HG02840 (cell line): Measurements from ENCODE around the gene GBP4.
"Not testable (repeated sequence)": the region's sequence is repeated elsewhere in the genome, so short reads cannot be mapped to it uniquely, and the experiment has no call there.

Source experiments
- ATAC-seq: cut with Tn5 transposase; IDR thresholded peaks from one replicate; pipeline ENCODE4 v1.9.1; 2021; ENCODE audit warnings: mild to moderate bottlenecking, moderate library complexity, moderate number of reproducible peaks; ENCODE audit not compliant: unreplicated experiment, low FRiP score

Gene GBP4, protein sequence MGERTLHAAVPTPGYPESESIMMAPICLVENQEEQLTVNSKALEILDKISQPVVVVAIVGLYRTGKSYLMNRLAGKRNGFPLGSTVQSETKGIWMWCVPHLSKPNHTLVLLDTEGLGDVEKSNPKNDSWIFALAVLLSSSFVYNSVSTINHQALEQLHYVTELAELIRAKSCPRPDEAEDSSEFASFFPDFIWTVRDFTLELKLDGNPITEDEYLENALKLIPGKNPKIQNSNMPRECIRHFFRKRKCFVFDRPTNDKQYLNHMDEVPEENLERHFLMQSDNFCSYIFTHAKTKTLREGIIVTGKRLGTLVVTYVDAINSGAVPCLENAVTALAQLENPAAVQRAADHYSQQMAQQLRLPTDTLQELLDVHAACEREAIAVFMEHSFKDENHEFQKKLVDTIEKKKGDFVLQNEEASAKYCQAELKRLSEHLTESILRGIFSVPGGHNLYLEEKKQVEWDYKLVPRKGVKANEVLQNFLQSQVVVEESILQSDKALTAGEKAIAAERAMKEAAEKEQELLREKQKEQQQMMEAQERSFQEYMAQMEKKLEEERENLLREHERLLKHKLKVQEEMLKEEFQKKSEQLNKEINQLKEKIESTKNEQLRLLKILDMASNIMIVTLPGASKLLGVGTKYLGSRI

DNA sequence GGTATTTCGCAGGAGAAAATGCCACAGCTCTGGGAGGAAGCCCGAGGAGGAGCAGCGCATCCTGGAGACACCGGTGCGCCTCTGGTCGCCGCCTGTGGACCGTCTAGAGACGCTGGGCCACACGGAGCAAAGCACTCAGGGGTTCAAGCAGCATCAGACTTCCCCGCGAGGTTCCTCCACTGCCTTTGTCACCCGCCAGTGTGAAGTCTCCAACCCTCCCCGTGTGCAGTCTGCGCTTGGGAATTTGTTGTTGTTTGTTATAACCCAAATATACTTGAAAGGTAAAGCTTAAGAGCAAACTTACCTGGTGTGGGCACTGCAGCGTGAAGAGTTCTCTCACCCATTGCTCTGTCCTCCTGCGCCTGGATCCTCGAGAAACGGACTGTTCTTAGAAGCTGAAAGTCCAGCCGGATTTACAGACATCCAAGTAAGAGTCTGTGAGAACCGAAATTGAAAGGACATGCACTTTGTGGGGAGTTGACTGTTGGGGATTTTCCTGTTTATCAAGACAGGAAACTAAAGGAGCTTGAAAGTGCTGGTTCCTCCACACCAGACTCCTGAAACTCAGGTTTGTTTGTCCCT lies at the start of gene GBP4:
Gene GBP4, minus strand, starts transcription at position 452 of the 582 bp plus-strand sequence. Its CDS starts 108 bp downstream, at position 344.
- ATAC-seq: no peak

DNA sequence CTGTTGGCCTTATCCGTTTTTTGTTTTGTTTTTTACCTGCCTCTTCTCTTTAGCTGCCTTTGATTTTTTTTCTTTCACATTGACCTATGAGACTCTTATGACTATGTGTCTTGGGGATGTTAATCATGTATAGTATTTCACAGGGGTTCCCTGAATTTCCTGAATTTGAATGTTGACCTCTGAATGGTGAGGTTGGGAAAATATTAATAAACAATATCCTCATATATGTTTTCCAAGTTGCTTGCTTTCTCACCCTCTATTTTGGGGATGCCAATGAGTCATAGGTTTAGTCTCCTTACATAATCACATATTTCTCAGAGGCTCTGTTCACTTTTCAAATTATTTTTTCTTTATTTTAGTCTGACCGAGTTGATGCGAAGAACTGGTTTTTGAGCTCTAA lies 44.3 kb upstream of the GBP4 start:
- ATAC-seq: no peak

DNA sequence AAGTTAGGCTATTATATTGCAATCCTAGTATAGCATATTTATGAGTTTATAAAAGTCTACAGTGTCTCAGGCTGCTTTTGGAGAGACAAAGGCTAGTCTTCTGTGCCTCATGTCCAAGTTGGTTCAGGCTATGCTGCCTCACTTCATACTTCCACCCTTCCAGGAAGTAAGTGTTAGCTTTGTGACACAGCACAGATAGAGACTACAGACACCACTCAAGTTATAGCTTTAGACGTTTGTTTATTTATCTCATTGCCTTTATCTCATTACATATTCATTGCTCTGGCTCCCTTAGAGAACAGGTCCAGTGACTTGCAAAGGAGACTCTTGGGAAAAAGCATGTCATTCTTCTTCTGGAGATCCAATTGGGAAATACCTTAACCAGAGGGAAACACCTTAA lies 22.6 kb upstream of the GBP4 start:
- no peak for ATAC-seq

DNA sequence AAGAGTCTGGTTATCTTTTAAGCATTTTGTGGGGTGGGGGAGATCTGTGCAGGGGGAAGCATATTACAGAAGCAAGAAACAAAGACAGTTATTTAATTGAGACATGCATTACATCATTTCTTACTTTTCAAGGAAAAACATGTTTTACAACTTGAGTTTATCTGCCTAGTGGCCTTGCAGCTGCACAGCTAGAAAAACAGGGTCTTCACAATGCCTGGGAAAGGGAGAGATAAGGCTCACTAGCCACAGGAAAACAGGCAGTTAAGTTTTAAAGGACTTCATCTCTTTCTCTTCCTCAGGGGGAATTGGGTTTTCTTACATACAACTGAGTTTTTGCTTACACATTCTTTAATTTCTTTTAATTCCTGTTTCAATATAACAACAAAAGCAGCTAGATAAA lies 21.1 kb upstream of the GBP4 start:
- not testable (repeated sequence) for ATAC-seq

DNA sequence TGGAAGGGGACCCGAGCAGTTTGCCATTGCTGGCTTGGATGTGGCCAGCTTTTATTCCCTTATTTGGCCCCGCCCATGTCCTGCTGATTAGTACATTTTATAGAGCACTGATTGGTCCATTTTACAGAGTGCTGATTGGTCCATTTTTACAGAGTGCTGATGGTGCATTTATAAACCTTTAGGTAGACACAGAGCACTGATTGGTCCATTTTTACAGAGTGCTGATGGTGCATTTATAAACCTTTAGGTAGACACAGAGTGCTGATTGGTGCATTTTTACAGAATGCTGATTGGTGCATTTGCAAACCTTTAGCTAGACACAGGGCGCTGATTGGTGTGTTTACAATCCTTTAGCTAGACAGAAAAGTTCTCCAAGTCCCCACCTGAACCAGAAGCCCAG lies 20.2 kb upstream of the GBP4 start:
- ATAC-seq: not testable (repeated sequence)

DNA sequence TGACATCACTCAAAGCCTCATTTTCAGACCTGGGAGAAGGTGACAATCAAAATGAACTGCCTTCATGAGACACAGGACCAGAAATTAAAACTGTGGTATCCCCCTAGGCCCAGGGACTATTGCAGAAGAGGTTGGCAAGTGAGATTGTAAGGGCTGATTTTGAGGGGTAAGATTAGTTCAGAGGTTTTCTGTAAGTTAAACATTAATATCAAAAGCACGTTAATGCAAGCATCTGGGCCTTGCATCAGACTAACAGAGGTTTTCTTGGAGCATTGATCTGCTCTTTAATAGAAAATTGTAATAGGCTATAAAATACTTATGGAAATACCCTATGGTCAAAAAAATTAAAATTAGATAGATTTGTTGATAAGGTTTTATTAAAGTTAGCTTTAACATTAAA lies 14.6 kb upstream of the GBP4 start:
- no peak for ATAC-seq

DNA sequence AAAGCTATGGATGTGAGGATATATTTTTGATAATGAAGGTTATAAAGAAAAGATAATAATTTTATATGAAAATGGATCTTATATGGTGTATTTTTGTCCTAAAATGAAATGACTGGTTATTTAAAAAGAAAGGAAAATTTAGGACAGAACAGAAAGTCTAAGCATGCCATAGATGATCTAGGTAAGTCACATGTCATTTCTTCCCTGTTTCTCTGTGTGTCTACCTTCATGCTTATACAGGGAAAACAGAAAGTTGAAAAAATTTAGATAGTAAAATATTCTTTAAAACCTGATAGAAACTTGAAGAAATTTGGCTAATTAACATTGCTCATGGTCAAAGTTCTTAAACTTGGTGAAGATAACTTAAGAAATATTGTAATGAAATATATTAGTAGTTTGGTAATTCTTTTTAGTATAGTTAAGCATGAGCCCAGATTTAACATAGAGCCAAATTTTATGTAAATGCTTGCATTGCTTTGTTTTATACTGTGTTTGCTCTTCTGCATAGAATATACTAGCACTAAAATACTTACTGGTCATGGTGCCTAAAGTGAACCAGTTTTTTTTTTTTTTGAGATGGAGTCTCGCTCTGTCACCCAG lies 12.4 kb upstream of the GBP4 start:
- ATAC-seq: no peak

DNA sequence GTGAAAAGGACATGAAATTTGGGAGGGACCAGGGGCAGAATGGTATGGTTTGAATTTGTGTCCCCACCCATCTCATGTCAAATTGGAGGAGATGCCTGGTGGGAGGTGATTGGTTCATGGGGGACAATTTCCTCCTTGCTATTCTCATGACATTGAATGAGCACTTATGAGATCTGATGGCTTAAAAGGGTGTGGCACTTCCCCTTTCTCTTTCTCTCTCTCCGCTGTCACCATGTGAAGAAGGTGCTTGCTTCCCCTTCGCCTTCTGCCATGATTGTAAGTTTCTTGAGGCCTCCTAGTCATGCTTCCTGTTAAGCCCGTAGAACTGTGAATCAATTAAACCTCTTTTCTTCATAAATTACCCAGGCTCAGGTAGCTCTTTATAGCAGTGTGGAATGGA lies 7.6 kb upstream of the GBP4 start:
- no peak for ATAC-seq

DNA sequence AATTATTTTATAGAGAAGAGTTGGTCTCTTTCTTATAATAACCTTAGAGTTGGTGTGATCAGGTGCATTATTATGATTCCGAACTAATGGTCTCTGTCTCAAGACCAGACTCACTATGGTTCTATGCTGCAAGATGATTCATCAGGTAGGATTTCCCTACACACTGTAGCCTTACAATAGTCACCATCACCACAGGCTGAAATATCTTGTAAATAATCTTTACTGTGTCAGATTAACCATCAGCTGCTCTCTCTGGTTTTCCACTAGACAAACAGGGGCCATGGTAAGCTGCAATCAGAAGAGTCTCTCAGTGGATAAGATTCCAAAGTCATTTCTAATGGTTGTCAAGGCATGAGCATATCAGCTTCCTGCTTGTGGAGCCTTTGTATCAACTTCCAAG lies 4.4 kb upstream of the GBP4 start:
- ATAC-seq: no peak

DNA sequence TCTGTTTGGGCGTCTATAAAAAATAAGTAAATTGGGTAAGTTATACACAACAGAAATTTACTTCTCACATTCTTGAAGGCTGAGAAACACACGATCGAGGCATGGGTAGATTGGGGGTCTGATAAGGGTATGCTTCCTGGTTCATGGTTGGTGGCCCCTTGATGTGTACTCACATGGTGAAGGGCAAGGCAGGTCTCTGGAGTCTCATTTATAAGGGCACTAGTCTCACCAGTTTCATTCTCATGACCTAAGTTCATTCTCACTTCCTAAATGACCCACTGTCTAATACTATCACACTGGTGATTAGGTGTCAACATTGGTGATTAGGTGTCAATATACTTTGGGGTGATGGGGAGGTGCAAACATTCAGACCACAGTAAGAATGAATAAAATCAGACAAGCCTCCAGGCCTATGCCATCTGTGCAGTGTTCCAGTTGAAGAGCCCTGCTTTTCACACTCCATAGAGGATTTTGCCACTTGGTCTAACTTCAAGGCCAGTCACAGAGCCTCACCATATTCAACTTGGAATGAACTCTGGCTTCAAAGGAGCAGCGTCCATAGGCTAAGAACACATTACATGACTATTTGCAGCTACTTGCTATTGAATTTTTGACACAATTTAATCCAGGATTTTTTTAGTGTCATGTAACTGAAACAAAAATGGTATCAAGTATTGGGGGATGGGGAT lies 2.5 kb upstream of the GBP4 start:
- ATAC-seq: peak; percentile 70

DNA sequence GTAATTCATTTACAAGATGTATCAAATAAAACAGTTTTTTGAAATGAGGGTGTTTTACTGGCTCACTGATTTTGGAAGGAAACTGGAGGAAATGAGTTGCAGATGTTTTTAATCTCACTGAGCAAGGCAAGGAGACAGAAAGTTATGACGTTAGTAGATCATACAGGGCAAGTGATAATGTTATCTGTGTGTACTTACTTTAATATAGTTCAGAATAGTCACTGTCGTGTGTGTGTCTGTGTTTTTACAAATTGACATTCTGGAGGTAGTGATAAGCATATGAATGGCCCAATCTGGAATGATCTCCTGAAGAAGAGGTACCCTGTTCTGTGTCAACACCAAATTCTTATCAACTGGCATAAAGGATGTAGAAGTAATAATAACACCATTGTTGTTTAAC lies 1.9 kb upstream of the GBP4 start:
- no peak for ATAC-seq

DNA sequence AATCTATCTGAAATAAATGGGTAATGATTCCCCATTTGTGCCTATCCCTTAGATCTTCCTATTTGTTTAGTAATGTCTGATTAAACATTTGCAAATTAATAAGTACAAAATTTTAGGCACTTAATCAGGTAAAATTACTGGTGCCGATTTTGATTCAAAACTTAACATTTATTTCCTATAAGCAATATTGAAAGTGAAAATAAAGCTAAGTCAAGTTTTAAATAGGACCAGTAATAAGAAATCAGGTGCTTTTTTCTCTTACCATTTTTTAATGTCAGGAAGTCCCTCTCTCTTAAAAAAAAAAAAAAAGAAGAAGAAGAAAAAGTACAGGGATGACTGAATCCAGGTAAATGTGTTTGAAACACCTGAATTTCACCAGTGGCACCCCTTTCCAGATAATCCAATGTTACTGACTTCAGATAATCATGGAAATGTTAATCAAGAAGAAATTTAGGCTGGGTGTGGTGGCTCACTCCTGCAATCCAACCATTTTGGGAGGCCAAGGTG lies 836 bp upstream of the GBP4 start:
- ATAC-seq: no peak

DNA sequence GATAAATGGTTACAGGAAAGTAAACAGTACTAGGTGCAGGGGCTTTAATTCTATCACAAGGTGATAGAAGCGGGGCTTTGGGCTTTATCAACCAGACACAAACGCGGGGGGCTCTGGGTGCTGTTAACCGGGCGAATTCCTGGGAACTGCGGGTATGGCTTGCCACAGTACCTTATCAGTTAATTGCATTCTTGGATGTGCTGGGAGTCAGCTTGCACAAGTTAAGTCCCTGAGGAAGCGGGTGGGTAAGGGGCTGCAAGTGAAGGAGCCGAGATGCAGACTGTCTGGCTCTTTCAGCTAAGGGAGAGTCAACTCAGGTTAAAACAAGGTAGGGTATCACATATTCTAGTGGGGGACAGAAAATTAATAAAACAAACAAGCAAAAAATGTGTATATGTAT lies 661 bp downstream of the GBP4 start:
- ATAC-seq: no peak

DNA sequence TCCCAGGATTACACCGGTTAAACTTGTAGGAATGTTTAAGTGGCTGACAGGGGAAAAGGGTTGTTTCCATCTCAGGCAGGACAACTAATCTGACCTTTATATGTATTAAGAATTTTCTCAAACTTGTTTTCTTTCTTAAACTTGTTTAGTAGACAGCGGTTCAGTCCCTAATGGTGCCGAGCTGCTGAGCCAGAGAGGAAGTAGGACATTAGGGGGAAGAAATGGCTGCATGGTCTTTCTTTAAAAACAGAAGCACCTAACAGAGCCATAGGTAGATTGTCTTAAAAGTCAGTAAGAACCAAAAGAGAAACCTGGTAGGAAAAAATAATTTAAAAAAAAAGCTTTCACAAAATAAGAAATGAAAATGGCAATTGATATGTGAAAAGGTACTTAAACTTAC lies 3.3 kb downstream of the GBP4 start:
- no peak for ATAC-seq

DNA sequence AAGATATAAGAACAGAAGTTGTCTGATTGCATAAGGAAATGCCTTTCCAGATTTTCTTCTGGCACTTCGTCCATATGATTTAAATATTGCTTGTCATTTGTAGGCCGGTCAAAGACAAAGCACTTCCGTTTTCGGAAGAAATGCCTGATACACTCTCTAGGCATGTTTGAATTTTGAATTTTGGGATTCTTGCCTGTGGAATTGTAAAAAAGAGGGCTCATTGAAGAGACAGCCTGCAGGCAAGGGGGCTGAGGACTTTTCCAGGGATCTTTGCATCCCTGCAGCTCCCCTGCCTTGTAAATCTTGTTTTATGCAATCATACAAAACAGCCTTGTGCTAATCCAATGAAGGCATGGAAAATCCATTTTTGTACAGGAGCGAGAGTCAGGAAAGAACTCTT lies 7.4 kb downstream of the GBP4 start:
- no peak for ATAC-seq

DNA sequence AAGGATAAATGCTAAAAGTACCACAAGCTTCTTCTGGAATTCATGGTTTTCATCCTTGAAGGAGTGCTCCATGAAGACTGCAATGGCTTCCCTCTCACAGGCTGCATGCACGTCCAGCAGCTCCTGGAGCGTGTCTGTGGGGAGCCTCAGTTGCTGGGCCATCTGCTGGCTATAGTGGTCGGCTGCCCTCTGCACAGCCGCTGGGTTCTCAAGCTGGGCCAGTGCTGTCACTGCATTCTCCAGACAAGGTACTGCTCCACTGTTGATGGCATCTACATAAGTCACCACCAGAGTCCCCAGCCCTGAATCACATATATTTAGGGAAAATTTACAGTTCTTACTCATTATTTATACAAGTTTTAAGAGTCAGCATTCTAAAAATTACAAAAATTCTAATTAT lies 8.7 kb downstream of the GBP4 start:
- ATAC-seq: no peak

DNA sequence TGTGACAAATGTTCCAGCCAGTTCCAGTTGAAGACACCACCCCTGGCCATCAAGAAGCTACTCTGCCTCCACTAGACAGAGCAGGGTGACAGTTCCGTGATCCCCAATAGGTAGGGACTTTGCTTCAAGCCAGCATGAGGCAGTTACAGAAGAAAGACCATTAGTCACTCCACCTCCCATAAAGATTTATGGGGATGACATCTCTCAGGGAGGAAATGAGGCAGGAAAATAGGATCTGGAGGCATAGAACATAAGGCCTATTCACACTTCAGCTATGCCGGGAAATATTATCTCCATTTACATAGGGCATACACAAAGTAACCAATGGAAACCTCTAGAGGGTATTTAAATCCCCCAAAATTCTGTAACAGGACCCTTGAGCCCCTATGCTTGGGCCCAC lies 19.4 kb downstream of the GBP4 start:
- ATAC-seq: no peak

DNA sequence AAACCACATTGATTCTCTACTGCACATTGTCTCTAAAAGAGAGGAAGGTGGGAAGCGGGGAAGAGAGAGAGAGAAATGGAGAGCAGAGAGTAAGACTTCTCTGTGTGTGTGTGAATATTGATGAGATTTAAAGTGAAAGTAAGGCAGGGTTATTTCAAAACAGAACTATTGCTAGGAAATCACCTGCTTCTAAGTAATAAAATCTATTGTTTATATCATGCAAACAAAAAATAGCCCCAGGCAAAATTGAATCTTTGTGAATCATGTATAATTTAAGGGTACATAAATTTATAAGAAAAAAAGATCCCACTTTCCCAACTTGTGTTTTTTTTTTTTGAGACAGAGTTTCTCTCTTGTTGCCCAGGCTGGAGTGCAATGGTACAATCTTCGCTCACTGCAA lies 21.8 kb downstream of the GBP4 start:
- ATAC-seq: no peak

DNA sequence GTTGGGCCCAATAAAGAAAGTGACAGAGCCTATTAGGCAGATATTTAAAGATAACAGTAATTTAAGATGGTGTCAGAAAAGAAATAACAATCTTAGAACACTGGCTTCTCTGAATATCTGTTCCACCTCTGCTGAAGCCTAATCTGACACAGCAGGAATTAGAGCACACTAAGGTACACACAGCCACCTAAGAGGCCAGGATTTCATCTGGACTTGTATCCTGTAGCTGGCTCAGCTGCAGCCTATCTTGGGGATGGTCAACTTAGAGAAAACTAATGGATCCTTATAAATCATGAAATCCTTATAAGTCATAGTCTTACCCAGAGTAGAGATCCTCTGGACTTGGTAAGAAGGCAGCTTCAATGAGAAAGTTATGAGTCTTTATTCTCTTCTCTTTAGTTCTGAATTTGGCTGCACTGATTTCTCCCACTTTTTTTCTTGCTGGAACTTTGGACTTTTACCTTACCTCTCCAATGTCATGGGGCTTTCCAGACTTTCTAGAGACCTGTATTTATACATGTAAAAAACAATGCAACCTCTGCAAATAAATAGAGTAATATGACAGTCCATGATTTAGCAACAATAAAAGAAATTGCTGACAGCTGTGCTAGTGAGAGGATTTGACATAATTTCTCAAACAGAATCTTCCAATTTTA lies 23.0 kb downstream of the GBP4 start, which contains the start of gene GBP7:
Gene GBP7, minus strand, starts transcription at position 403 of the 656 bp plus-strand sequence. CDS start 4,068 bp downstream, outside the sequence.
- no peak for ATAC-seq

DNA sequence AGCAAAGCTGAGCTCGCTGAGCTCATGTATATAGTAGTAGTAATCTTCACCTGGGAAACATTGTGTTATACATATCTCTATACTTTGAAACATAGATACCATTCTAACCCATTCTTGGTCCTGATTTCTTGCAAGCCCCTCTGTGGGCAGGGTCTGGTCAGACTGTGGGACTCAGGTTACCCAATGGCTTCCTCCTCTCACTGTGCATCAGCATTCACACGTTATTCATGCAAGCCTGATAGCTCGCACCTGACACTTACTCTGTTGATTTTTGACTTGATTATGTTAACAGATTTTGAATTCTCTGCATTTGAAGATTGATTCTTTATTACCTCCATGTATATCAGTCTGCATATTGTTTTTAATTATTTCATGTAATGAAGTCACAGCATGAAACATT lies 24.3 kb downstream of the GBP4 start:
- no peak for ATAC-seq
